GM12872 (cell line): ENCODE measurements around the gene TMEM95.
A peak's percentile ranks its signal among the peaks of the same experiment; 100 is the strongest.

ENCODE experiments used
- TF ChIP-seq, protein P1 (sequence below): IDR thresholded peaks from 3 replicates; pipeline ENCODE4 v1.5.1; 2011; ENCODE audit warnings: low read depth, mild to moderate bottlenecking, low read length, moderate library complexity; ENCODE audit not compliant: insufficient read depth

TMEM95 gene

DNA sequence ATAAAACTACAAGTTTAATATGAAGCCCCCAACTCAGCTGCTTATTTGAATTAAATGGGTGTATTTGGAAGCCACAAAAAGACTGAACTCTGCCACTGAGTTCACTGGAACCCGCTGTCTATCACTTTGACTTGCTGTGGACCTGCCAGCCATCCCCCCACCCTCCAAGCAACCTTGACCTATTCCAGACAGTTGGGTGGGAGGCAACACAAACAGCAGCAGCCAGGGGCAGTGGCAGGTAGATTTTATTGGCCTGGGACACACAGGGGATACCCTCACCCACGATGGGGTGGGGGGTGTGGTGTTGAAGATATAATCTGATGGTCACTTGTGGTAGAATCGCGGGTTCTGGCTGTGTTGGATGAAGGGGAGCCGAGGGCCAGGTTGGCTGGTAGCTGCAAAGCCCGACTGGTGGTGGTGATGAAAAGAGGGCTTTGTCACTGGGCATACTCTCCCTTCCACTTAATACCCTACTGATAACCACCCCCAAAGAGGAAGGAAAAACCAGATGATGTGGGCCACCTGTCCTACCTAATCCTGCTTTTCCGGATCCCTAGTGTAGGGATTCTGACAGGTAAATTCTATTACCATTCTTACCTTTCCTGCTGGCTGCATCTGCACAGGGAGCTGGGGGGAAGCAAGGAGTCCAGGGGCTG, 42.4 kb upstream of the TMEM95 start:
- TF ChIP-seq, protein P1, sequence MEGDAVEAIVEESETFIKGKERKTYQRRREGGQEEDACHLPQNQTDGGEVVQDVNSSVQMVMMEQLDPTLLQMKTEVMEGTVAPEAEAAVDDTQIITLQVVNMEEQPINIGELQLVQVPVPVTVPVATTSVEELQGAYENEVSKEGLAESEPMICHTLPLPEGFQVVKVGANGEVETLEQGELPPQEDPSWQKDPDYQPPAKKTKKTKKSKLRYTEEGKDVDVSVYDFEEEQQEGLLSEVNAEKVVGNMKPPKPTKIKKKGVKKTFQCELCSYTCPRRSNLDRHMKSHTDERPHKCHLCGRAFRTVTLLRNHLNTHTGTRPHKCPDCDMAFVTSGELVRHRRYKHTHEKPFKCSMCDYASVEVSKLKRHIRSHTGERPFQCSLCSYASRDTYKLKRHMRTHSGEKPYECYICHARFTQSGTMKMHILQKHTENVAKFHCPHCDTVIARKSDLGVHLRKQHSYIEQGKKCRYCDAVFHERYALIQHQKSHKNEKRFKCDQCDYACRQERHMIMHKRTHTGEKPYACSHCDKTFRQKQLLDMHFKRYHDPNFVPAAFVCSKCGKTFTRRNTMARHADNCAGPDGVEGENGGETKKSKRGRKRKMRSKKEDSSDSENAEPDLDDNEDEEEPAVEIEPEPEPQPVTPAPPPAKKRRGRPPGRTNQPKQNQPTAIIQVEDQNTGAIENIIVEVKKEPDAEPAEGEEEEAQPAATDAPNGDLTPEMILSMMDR, result no peak

DNA sequence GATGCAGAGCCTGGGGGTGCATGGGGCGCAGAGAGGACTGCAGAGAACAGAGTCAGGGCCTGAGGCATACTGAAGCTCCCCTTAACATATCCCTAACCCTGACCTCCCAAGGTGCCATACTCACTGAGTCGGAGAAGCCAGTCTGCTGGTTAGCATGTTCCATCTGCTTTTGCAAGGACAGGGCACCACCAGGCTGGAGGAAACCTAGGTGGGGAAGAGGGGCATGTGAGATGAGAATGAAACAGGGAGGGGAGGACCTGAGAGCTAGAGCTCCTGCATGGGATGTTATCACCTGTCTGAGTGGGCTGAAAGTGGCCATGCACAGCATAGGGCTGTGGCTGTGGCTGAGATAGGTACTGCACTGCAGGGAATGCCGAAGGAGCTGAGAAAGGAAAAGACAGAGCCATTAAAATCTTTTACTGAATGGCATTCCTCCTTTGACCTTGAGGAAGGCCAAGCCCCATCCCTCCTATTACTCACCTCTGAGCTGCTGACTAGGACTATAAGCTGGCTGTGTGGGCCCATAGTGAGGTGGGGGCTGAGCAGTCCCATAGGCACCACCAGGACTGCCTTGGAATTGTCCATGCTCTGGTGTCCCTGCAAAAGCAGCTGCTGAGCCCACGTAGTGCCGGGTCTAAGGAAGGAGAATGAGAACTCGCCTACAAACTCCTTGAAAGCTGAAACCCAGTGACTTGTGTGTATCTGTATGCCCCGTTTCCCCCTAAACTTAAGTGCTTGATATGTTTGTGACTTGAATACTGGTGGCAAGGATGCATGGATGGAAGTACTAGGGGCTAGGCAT, 41.7 kb upstream of the TMEM95 start:
- TF ChIP-seq, protein P1, result peak; percentile 35; the same call in 2 of the 3 replicates

DNA sequence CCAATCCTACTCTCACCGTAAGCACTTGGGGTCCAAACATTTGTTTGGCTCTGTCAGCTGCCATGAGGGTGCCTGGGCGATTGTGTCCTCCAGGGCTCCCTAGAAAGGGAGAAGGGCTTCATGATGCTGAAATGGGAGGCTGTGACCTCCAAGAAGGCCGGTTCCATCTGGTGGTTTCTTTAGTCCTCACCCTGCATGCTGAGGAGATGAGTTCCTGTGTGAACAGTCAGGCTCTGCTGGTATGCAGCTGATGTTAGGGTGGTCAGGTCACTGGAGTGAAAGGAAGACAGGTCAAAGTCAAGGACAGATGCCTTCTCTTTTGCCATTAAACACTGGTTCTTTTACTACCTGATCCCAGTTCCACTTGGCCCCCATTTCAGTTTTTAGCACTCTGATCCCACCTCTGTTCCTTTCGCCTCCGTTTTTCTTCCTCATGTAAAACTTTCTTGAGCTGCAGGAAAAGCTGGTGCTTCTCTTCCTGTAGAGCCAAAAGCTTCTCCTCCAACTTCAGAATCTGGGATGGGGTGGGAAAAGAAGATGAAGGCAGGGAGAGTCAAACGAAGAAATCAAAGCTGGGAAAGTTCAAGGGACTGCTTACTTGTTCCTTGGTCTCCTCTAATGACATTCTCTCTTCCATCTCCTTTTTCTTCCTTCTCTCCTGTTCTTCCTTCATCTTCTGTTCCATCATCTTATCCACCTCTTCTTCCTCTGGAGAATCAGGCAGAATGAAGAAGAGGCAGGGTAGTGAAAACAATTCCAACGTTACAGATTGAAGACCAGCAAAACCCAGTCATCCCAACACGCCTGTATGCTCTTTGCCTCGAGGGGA, 40.9 kb upstream of the TMEM95 start:
- TF ChIP-seq, protein P1, result no peak

DNA sequence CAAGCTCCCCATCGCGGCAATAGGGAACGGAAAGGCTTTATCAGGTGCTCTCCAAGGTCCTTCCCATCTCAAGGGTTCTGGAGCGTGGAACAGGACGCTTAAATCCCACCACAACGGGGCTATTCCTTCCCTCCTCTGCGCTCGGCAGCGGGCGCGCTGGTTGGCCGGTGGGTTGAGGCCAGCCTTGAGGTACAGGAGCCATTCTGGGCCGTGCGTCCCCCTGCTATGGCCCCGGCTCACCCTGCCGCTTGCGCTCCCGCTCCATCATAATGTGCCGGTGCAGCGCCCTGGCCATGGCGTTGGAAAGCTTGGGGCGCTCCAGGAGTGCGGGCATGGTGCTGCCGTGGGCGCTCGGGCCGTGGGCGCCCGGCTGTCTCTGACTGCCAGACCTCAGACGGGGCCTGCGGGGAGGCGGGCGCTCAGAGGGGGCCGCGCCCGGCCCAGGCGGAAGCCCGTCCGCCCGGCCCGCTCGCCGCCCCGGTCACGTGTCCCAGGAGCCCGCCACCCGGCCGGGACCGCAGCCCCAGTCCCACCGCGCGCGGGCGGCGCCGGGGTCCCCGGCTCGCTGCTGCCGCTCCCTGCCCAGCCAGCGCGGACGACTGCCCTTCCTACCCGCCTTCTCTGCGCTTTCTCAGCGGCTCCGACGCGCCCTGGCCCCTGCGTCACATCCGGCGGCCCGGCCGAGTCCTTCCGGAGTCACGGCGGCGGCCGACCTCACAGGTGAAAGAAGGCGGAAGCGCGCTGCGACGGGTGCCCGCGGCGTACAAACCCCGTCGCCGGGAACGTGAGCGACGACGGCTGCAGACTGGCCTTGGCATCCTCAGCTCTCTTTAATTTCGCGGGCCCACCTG, 40.0 kb upstream of the TMEM95 start, which contains the start of gene GPS2:
Gene GPS2, minus strand, starts transcription at position 642 of the 851 bp plus-strand sequence. Its CDS starts 308 bp downstream, at position 334.
- TF ChIP-seq, protein P1, result no peak

DNA sequence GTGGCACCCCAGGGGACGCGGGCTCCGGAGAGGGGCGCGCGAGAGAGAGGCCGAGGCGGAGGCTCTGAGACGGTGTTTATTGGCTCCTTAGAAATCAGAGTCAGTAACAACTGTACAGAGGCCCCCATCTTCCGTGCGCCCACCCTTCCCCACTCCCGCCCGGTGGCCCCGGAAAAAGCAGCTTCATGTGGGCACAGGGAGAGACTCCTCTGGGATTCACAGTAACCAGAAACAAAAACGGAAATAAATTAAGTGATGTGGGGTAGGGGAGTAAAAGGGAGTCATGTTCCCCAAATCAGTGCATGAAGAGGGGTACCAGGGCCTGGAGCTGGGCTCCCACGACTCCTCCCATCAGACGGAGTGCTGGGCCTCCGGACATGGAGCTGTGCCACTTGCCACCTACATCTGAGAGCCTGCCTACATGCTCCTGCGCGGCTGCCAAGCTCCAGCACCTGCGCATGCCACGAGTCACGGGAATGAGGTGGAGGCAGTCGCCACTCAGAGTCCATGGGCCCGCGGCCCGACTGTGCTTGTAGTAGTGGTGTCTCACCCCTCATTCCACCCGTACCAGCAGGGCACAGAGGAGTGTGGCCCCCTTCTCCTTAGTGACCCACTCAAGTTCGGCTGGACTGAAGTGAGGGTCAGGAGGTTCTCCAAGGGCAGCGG, 39.3 kb upstream of the TMEM95 start:
- TF ChIP-seq, protein P1, result no peak

DNA sequence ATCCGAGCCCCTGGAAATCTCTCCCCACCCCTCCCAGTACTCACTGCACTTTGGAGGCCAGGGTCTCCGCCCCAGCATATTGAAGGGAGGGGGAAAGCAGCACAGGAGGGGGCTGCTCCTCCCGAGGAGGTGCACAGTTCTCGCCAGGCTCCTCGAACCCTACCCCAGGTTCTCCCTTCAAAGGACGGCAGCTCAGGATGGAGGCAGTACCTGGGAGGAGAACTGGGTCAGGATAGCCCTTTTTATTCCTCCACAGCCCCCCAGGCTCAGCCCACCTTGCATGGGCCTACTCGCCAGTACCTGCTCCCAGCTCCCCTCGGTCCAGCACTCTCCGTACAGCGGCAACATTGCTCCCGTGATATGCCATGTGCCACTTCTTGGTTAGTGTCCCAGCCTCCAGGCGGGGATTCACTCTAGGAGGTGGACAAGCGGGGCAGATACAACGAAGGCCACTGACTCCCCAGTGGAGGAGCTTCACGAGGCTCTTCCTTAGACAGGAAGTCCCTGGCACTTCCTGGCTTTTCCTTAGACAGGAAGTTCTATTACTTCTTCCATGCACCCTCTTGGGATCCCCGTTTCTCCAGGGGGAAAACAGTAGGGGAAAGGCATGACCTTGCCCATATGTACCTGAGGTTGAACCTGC, 37.7 kb upstream of the TMEM95 start:
- TF ChIP-seq, protein P1, result no peak
